Testis (tissue), 2 donors: ENCODE results near the gene DHRS2.

Experiments used
- CTCF ChIP-seq, 3 experiments: fragments of 450-650 bp in 2 of 3; fragments of 200-600 bp in 1 of 3; sonication (generic) in 1 of 3; IDR thresholded peaks; one replicate each; pipeline ENCODE4 v1.5.1; 2016 to 2019; ENCODE audit warnings: antibody characterized with exemption in 3 of 3, mild to moderate bottlenecking in 2 of 3, moderate library complexity in 1 of 3
- POLR2A ChIP-seq: fragments of 450-650 bp; IDR thresholded peaks from one replicate; pipeline ENCODE4 v1.6.1; 2017; ENCODE audit warnings: antibody characterized with exemption, mild to moderate bottlenecking, moderate library complexity

GRCh38 chr14:23669441-23669840 lies 33.3 kb downstream of the DHRS2 start:
- TF ChIP-seq CTCF (IDR thresholded peaks at IDR 0.05) (no peak), POLR2A (no peak)
